HG03139 (cell line): ENCODE results near the gene GRID1.
"Not testable (repeated sequence)": the region's sequence is repeated elsewhere in the genome, so short reads cannot be mapped to it uniquely, and the experiment has no call there.

Source experiments
- ATAC-seq: cut with Tn5 transposase; IDR thresholded peaks from one replicate; pipeline ENCODE4 v1.9.1; 2021; ENCODE audit not compliant: unreplicated experiment

GRID1 gene

GRCh38 chr10:86121200-86121599 is 245.4 kb downstream of the GRID1 start:
- no peak for ATAC-seq

DNA sequence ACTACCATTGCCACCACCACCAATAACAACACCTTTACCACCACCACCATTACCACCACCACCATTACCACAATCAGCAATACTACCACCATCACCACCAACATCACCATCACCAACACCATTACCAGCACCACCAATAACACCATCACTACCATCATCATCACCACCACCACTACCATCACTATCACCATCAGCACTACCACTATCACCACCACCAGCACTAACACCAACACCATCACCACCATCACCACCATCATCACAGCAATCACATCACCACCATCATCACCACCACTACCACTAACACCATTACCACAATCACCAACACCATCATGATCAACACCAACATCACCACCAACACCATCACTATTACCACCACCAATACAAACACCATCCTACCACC is 249.5 kb downstream of the GRID1 start:
- ATAC-seq = no peak

DNA sequence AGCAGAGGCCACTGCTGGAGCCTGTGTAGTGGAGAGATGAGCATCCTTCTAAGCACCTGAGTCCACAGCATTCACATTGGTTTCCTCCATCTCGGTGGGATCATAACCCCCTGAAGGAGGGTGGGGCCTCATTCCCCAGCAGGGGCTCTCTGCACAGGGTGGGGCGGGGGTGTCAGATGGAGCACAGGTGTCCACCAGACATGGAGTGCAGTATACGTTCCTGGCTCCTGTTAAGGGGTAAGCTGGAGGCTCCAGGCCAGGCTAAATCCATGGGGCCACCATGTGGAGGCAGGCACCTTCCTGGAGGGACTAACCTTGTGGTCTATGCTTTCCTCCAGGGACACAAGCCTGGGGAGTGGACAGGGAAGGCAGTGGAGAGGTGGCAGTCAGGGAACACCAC is 252.6 kb downstream of the GRID1 start:
- ATAC-seq = no peak

DNA sequence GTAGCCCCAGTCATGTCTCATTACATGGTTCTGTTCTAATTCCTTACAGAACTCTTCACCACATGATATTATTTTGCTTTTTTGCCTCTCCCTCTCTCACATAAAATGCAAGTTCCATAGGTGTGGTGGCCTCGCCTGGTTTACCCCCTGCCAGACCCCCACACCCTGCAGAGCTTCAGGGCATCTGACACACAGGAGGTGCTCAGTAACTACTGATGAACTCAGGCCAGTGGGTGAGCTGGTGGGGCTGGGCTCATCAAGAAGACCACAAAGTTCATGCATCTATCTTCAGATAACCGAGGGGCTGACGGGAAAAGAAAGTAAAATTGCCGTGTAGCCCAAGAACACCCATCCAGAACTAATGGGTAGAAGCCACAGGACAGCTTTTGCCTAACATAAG is 253.1 kb downstream of the GRID1 start:
- no peak for ATAC-seq

GRCh38 chr10:86113044-86113443 is 253.6 kb downstream of the GRID1 start:
- no peak for ATAC-seq

- ATAC-seq = no peak
Observed at GRCh38 chr10:86111902-86112545, 254.6 kb downstream of the GRID1 start.

GRCh38 chr10:86110156-86110786 is 256.3 kb downstream of the GRID1 start:
- no peak for ATAC-seq

DNA sequence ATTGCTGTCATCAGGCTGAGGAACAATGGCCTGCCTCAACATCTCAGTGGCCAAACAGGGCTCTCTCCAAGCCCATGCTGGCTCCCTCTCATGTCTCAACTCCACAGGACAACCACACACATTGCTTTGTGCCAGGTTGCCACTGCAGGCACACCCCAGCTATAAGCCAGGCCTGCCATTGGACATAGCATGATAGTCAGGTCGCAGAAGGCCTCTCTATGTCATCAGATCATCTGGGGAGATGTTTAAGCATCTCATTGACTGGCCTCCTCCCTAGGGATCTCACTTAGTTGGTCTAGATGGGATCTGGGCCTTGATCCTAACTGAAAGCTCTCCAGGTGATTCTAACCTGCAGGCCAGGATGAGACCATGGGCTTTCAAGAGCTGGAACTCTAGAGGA is 257.2 kb downstream of the GRID1 start:
- ATAC-seq = no peak

- ATAC-seq = no peak
Observed at GRCh38 chr10:86108696-86109095, 257.9 kb downstream of the GRID1 start.

DNA sequence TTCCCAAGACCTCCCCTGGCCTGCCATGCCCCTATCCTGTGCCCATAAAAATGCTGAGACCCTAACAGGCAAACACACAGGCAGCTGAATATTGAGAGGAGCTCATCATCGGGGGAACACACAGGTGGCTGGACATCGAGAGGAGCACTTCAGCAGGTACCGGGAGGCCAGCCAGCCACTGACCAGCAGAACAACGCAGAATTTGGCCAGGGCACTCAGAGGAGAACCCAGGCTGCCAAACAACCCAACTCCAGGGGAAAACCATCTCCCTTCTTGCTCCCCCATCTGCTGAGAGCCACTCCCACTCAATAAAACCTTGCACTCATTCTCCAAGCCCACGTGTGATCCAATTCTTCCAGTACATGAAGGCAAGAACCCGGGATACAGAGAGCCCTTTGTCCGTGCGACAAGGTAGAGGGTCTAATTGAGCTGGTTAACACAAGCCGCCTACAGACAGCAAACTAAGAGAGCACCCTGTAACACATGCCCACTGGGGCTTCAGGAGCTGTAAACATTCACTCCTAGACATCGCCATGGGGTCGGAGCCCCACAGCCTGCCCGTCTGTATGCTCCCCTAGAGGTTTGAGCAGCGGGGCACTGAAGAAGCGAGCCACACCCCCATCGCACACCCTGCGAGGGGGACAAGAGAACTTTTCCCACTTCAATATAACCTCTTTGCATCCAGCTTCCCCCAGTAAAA is 258.8 kb downstream of the GRID1 start:
- not testable (repeated sequence) for ATAC-seq

- no peak for ATAC-seq
Observed at GRCh38 chr10:86107131-86107530, 259.5 kb downstream of the GRID1 start.

GRCh38 chr10:86106616-86107015 is 260.0 kb downstream of the GRID1 start:
- ATAC-seq = no peak

DNA sequence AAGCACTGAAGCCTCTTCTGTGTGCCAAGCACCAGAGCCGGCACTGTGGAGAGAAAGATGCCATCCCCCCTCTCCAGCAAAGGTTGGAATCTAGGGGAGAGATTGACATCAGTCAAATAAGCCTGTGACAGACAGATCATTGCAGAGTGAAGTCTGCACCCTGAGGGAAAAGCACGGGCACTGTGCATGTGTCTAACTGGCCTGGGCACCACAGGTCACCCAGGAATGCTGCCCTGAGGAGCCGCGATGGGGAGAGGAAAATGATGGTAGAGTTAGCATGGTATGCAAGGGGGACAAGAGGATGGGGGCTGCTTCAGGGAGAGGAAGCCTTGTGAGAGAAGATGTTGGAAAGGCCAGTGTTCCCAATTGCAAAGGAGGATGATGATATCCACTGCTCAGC is 261.0 kb downstream of the GRID1 start:
- no peak for ATAC-seq

- ATAC-seq = no peak
Observed at GRCh38 chr10:86105181-86105580, 261.4 kb downstream of the GRID1 start.

- no peak for ATAC-seq
Observed at GRCh38 chr10:86104611-86105145, 261.9 kb downstream of the GRID1 start.

DNA sequence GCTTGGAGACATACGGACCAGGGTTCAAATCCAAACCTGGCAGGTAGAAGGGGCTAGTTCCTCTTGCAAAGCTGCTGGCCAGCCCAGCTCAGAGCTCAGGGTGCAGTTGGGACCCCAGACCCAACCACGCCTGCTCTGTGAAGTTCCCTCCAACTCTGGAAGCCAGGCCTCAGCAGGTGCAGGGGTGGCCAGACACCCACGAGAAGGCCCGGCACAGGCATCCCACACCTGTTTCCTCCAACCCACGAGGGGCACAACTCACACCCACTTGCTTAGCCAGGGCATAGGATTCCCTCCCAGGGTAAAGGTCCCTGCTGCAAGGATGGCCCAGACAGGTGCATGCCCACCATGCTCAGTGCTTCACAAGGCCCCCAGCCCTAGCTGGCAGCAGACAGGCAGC is 262.4 kb downstream of the GRID1 start:
- ATAC-seq = no peak

DNA sequence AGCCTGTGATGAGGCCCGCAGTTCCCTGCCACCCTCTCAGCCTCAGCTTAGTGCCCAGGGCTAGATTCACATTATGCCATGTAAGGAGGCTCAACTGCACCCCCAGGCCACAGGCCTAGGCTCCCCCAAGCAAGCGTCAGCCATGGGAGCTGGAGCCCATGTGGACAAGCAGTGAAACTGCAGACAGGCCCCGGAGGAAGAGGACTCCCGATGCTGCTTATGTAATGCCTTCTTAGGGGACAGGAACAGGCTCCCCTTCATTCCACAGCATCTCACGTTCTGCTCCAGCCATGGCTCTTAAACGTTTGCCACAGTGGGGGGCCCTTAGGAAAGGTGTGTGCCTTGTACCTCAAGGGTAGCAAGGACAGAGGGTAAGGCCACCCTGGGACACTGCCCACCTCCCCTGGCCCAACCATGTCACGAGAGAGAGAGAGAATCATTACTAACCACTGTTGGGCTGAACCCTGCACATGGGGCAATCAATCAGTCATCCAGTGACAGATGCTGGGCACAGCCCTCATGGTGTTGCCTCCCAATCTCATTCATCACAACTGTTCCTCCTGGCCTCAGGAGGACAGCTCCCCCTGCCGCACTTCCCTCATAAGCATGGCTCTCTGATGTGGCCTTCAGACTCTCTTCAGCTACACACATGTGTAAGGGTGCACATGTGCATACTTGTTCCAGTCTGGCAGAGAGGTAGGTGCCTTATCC is 263.0 kb downstream of the GRID1 start:
- ATAC-seq = no peak

DNA sequence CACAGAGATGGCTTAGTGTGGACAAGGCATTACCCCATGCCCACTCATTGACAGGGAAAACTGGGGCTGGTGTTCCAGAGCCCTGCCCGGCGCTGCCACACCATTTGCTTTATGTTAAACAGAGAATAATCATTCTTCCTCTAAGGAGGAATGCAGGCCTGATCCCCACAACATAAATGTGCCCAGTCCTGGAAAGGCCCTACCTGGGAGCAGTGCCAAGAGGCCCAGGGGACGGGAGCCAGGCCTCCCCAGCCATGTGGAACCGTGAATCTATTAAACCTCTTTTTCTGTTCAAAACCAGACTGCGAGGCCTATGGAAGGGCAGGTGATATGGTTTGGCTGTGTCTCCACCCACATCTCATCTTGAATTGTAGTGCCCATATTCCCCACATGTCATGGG is 264.1 kb downstream of the GRID1 start:
- ATAC-seq = no peak

GRCh38 chr10:86102031-86102430 is 264.6 kb downstream of the GRID1 start:
- ATAC-seq = no peak

DNA sequence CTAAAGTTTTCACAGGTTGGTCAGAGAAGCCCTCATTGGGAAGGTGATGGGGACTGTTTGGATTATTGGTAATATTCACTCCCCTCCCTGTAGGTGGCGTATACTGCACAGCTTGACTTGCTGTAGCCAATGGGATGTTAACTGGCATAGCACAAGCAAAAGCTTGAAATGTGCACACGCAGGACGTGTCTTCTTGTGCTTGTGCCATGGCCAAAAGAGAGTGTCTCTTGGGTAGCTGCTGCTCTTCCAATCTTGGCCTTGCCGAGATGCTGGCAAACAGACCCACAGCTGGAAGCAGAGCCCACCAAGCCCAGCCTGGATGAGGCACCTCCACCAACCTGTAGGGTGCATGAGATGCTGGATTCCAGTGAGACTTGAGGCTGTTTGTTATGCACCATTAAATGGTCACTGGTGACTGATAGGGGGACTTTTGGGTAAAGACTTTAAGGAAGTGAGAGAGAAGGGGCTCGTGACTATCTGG is 266.0 kb downstream of the GRID1 start:
- no peak for ATAC-seq

DNA sequence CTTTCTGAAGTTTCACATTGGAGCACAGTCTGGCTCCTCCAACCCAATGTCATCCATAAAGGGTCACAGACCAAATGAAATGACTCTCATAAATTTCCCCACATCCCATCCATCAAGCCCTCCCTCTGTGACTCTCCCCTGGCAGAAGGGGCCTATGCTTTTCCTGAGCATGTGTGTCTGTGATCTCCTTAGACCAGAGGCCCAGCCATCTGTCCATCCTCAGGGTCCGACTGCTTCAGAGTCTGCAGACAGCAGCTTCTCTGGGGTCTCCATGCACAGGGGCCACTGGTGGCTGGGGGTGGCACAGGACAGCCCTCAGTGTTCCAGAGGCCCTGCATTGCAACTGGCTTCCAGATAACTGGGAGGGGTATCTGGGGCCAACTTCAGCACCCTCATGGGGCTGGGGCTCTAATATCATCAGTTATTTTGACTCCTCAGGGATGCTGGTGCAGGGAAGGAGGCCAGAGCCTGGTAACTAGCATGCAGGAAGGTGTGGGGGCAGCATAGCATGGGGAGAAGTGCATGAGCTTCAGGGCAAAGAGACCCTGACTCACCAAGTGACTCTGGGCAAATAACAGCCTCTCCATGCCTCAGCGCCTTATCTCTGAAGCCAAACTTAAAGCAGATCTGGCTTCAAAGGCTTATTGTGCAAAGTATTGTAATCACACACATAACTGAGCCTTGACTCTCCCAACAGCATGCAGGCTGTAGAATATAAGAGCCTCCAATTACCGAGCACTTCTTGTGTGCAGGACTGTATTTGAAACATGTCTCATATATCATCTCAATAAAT is 266.9 kb downstream of the GRID1 start:
- ATAC-seq = no peak
